ENCODE results near the gene PARP2.

PARP2 gene

DNA sequence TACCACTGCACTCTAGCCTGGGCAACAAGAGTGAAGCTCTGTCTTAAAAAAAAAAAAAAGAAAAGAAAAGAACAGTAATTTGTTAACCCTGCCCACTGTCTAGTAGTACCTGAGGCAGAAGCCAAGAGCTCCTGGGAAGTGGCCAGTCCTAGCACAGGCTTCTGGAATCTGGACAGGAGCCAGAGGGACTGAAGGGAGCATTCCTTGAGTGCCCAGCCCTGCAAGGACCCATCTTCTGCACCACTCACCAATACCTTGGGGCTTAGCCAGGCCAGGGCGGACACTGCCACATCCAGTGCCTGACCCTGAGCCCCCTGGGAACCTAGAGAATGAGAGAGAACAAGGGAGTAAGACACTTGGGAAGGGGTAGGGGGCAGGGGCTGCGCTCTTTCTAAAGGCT is 33.7 kb downstream of the PARP2 start:
- Mint-ChIP-seq H3K9me3 (no peaks in the 10 kb centered on the region), H3K4me3 (no peak overlapping the region), H3K27me3 (no peaks in the 10 kb centered on the region), H3K4me1 (no peaks in the 10 kb centered on the region), H3K27ac (no peak overlapping the region)
- no peak for DNase-seq
- no peak for ATAC-seq

- Mint-ChIP-seq H3K9me3 (no peaks in the 10 kb centered on the region), H3K27ac (peak overlapping the region in 1 of 2 donors; percentile 85), H3K4me1 (no peaks in the 10 kb centered on the region), H3K27me3 (no peaks in the 10 kb centered on the region), H3K4me3 (no peak overlapping the region)
- ATAC-seq: no peak
- DNase-seq: no peak
Observed at GRCh38 chr14:20379743-20380142, 36.3 kb downstream of the PARP2 start.

GRCh38 chr14:20380681-20381080 is 37.2 kb downstream of the PARP2 start:
- ATAC-seq (no peak), DNase-seq (no peak)
- H3K27me3 Mint-ChIP-seq: no peaks in the 10 kb centered on the region
- H3K4me3 Mint-ChIP-seq: no peak overlapping the region
- H3K27ac Mint-ChIP-seq: peak overlapping the region in 1 of 2 donors; percentile 19
- H3K4me1 Mint-ChIP-seq: no peaks in the 10 kb centered on the region
- H3K9me3 Mint-ChIP-seq: no peaks in the 10 kb centered on the region

GRCh38 chr14:20381341-20381740 is 37.9 kb downstream of the PARP2 start:
- Mint-ChIP-seq H3K27ac (peak overlapping the region in 1 of 2 donors; percentile 15), H3K9me3 (no peaks in the 10 kb centered on the region), H3K4me1 (no peaks in the 10 kb centered on the region), H3K27me3 (no peaks in the 10 kb centered on the region), H3K4me3 (no peak overlapping the region)
- DNase-seq: no peak
- ATAC-seq: no peak

GRCh38 chr14:20382526-20382925 is 39.1 kb downstream of the PARP2 start:
- DNase-seq (no peak), ATAC-seq (no peak)
- peak overlapping the region in 1 of 2 donors; percentile 74 for H3K27ac Mint-ChIP-seq
- H3K4me1 Mint-ChIP-seq: no peaks in the 10 kb centered on the region
- no peak overlapping the region for H3K4me3 Mint-ChIP-seq
- H3K9me3 Mint-ChIP-seq: no peaks in the 10 kb centered on the region
- H3K27me3 Mint-ChIP-seq: no peaks in the 10 kb centered on the region

- Mint-ChIP-seq H3K27me3 (no peaks in the 10 kb centered on the region), H3K4me1 (no peaks in the 10 kb centered on the region), H3K9me3 (no peaks in the 10 kb centered on the region), H3K27ac (peak overlapping the region in 1 of 2 donors; percentile 82), H3K4me3 (no peak overlapping the region)
- DNase-seq: no peak
- no peak for ATAC-seq
Observed at GRCh38 chr14:20383032-20383431, 39.6 kb downstream of the PARP2 start.

GRCh38 chr14:20383636-20384035 is 40.2 kb downstream of the PARP2 start:
- no peaks in the 10 kb centered on the region for H3K27me3 Mint-ChIP-seq
- no peaks in the 10 kb centered on the region for H3K4me1 Mint-ChIP-seq
- no peak overlapping the region for H3K4me3 Mint-ChIP-seq
- DNase-seq (no peak), ATAC-seq (no peak)
- peak overlapping the region in 1 of 2 donors; percentile 91 for H3K27ac Mint-ChIP-seq
- H3K9me3 Mint-ChIP-seq: no peaks in the 10 kb centered on the region

GRCh38 chr14:20384321-20384720 is 40.9 kb downstream of the PARP2 start:
- no peaks in the 10 kb centered on the region for H3K27me3 Mint-ChIP-seq
- DNase-seq: no peak
- H3K9me3 Mint-ChIP-seq: no peaks in the 10 kb centered on the region
- no peak overlapping the region for H3K4me3 Mint-ChIP-seq
- ATAC-seq: no peak
- peak overlapping the region in 1 of 2 donors; percentile 84 for H3K27ac Mint-ChIP-seq
- no peaks in the 10 kb centered on the region for H3K4me1 Mint-ChIP-seq

DNA sequence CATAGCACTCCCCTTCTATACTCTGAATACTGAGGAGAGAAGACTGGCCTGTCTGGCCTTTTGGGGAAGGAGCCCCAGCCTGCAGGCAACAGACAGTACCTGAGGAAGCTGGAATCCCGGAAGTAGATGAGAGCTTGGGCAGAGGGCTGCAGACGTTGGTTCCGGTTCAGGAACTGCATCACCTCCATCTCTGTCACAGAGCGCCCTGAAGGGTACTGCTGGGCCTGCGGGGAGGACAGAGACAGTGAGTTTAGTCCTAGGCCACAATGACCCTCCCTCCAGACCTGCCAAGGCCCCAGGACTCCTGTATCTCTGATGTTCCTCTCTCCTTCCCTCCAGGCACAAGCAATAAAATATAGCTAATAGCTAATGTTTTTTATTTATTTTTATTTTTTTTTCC is 41.5 kb downstream of the PARP2 start:
- H3K9me3 Mint-ChIP-seq: no peaks in the 10 kb centered on the region
- peak overlapping the region in 1 of 2 donors; percentile 84 for H3K27ac Mint-ChIP-seq
- no peaks in the 10 kb centered on the region for H3K27me3 Mint-ChIP-seq
- H3K4me1 Mint-ChIP-seq: no peaks in the 10 kb centered on the region
- ATAC-seq (no peak), DNase-seq (no peak)
- H3K4me3 Mint-ChIP-seq: no peak overlapping the region

DNA sequence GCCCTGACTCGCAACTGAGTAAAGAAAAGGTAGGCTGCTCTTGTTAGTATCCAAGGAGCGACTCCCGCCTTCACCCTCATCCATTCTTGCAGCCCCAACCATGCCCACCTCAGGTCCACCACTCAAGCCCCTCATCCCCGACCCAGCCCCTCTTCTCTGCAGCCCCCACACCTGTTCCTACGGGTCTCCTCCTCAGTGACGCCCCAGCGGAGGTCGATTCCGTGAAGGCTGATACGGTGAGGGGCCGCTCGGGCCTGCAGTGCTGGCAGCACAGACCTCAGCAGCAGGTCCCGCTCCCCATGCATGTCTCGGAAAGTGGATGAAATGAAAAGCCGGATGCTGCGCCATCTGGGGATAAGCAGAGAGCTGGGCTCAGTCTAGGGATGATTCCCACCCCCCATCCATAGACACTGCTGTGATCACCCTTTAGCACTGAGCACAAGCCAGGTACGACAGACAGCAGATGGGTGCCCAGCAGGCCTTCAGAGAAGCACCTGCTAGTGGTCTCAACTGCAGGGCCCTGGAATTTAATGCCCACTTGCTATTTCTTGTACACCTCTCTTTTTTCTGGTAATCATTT is 42.9 kb downstream of the PARP2 start:
- Mint-ChIP-seq H3K27me3 (no peaks in the 10 kb centered on the region), H3K27ac (peak overlapping the region in 1 of 2 donors; percentile 93), H3K9me3 (no peaks in the 10 kb centered on the region), H3K4me1 (no peaks in the 10 kb centered on the region), H3K4me3 (no peak overlapping the region)
- ATAC-seq (no peak), DNase-seq (no peak)

DNA sequence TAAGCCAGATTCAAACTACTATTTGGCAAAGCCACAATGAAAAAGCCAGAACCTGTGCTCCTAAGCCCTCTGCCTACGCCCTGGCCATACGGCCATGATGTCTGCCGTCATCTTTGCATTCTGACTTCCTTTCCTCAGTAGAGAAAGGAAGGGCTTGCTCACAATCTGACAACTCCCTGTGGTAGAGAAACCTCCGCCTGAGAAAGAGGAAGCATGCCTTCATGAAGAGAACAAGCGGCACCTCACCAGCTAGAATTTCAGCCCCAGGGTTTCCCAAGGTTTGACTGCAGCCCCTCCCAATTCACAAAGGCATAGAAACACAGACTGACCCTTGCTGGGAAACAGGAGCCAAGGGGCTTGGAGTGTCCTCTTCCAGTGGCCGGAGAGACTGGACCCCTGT is 44.1 kb downstream of the PARP2 start:
- ATAC-seq (no peak), DNase-seq (no peak)
- no peak overlapping the region for H3K4me3 Mint-ChIP-seq
- no peaks in the 10 kb centered on the region for H3K4me1 Mint-ChIP-seq
- no peak overlapping the region for H3K27ac Mint-ChIP-seq
- H3K9me3 Mint-ChIP-seq: no peaks in the 10 kb centered on the region
- H3K27me3 Mint-ChIP-seq: no peaks in the 10 kb centered on the region

DNA sequence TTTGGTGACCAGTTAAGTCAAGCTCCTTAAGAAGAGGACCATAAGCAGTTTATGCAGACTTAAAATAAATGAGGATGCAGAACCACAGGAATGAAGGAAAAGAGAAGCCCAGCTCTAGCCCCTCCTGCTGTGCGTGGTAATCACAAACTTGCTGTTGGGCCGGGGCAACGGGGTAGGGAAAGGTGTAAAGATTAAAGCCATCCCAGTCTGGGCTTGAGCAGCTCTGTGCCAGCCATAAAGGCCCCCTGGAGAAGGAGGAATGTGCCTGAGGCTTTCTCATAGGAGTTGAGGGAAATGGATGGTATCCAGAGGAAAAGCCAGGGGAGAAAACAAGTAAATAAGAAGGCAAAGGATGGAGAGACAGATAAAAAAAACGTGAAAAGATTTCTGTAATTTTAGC is 44.7 kb downstream of the PARP2 start:
- DNase-seq: no peak
- Mint-ChIP-seq H3K4me1 (no peaks in the 10 kb centered on the region), H3K27me3 (no peaks in the 10 kb centered on the region), H3K4me3 (no peak overlapping the region), H3K27ac (peak overlapping the region in 1 of 2 donors; percentile 28), H3K9me3 (no peaks in the 10 kb centered on the region)
- no peak for ATAC-seq

- Mint-ChIP-seq H3K27me3 (no peaks in the 10 kb centered on the region), H3K4me1 (no peaks in the 10 kb centered on the region), H3K9me3 (no peaks in the 10 kb centered on the region), H3K4me3 (no peak overlapping the region), H3K27ac (peak overlapping the region in 1 of 2 donors; percentile 95)
- no peak for ATAC-seq
- no peak for DNase-seq
Observed at GRCh38 chr14:20391505-20391904, 48.1 kb downstream of the PARP2 start.

- DNase-seq (no peak), ATAC-seq (no peak)
- Mint-ChIP-seq H3K9me3 (no peaks in the 10 kb centered on the region), H3K27me3 (no peaks in the 10 kb centered on the region), H3K4me3 (no peak overlapping the region), H3K4me1 (peaks cover 19% of the 10 kb centered on the region), H3K27ac (no peak overlapping the region)
Observed at GRCh38 chr14:20397511-20397910, 54.1 kb downstream of the PARP2 start.

DNA sequence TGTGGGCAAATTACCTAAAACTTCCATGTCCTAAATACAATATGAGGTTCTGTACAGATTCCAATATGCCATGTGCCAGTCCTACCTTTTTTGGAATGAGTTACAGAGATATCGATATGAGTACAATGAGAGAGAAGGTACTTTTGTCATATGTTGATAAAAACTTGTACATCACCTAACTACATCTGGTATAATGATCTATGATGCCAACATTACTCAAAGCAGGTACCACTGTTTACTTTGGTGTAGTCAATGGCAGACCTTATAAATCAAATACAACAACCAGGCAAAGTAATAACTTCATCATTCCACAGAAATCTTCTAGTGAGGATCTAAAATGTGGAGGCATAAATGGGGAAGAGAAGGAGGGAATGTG is 57.1 kb downstream of the PARP2 start:
- no peaks in the 10 kb centered on the region for H3K27me3 Mint-ChIP-seq
- peak overlapping the region in 1 of 2 donors; percentile 89 for H3K27ac Mint-ChIP-seq
- H3K9me3 Mint-ChIP-seq: no peaks in the 10 kb centered on the region
- peak overlapping the region; percentile 54 to 58 for H3K4me3 Mint-ChIP-seq
- DNase-seq: no peak
- peak; percentile 50 for ATAC-seq
- H3K4me1 Mint-ChIP-seq: peaks cover 36% of the 10 kb centered on the region

DNA sequence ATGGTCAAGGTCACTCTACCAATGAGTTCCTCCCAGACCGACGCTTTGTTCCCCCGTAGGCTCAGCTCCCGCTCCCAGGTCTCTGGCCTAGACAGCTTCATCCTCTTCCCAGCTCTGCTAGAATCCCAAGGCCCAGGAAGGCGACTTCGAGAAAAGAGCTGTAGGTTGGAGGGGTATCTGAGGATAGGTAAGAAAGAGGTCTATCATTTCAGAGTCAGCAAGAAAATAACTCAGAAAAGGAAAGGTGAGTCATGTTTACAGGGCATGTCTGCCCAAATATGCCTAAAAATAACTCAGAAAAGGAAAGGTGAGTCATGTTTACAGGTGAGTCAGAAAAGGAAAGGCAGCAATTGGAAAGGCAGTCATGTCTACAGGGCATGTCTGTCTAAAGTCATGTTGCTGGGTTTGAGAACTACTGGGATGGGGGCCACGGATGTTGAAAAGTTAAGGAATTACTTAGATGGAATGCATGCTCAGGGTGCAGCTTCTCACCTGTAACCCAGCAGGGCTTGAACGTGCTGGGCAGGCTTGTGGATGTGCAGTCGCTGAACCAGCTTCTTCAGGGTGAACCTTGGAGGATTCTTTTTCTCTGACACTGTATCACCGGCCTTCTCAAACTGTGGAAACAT is 57.6 kb downstream of the PARP2 start:
- Mint-ChIP-seq H3K4me3 (peak overlapping the region; percentile 54 to 58), H3K27ac (peak overlapping the region; percentile 72 to 89), H3K4me1 (peaks cover 41% of the 10 kb centered on the region), H3K27me3 (no peaks in the 10 kb centered on the region), H3K9me3 (no peaks in the 10 kb centered on the region)
- DNase-seq (peak; percentile 13 to 26), ATAC-seq (peak; percentile 93)

DNA sequence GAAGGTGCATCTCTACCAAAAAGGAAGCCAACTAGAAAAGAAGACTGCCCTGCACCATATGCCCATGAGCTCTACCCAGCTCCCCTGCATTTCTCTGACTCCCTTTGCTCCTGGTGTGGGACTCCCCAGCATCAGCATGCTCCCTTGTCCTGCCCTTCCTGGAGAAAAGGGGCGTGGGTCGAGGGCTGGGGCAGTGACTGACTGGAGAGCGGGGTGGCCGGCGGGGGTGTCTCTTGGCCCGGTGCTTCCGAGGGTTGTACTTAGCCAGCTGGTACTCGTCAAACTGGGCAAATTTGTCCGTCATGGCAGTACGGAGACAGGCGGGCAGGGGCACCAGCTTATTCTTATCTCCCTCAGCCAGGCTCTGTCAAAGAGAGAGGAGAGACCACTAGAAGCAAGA is 60.1 kb downstream of the PARP2 start:
- Mint-ChIP-seq H3K4me3 (no peak overlapping the region), H3K27ac (no peak overlapping the region), H3K9me3 (no peaks in the 10 kb centered on the region), H3K4me1 (peaks cover 56% of the 10 kb centered on the region), H3K27me3 (no peaks in the 10 kb centered on the region)
- DNase-seq (no peak), ATAC-seq (no peak)

Data from stimulated activated naive CD8-positive, alpha-beta T cell treated with anti-CD3 and anti-CD28 coated beads, Interleukin-15, amount 100 ng/mL, for 72 hours (primary cell).